Smooth muscle cell of the brain vasculature (primary cell): ENCODE data around the gene MARS1.

ENCODE experiments used
- DNase-seq: peaks from one replicate; pipeline ENCODE4 v3.0.0-alpha.2; 2012; ENCODE audit warnings: low read depth, low spot score

MARS1 gene

GRCh38 chr12:57456737-57457490 lies 31.0 kb upstream of the MARS1 start:
- DNase-seq = no peak

- no peak for DNase-seq
Observed at GRCh38 chr12:57458665-57459054, 29.2 kb upstream of the MARS1 start.

- peak; percentile 96 for DNase-seq
Observed at GRCh38 chr12:57459055-57459749, 28.7 kb upstream of the MARS1 start.

DNA sequence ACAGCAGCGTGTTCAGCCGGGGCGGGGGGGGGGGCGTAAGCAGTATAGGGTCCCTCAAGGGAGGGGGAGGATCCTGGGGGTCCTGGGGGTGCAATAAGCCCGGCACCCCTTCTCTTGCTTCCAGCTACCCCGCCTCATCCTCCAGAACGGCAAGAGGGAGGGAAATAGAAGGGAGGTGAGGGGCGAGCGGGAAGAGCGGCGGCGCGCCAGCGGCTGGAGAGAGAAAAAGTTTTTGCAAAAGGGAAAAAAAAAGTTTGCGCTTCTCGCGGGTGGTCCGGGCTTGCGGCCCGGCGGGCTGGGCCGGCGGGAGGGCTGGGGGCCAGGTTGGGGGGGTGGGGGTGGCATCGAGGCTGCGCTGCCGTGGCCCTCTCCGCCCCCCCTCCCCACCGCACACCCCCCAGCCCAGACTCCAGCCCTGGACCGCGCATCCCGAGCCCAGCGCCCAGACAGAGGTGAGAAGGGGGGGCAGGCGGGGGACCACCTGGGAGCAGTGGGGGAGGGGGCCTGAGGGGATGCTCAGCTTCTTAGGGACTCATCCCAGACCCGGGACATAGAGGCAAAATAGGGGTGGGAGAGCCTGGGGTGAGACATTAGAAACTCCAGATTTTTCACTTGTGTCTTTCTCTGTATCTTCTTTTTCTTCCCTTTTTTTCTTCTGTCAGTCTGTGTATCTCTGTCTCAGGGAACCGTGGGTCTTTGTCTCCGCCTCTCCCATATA lies 28.0 kb upstream of the MARS1 start, which contains the start of gene GLI1:
TSS of gene GLI1 (plus strand) at position 36 of the 718 bp plus-strand sequence. CDS start 3,907 bp downstream, outside the sequence.
- no peak for DNase-seq

- no peak for DNase-seq
Observed at GRCh38 chr12:57460468-57460784, 27.4 kb upstream of the MARS1 start.

DNA sequence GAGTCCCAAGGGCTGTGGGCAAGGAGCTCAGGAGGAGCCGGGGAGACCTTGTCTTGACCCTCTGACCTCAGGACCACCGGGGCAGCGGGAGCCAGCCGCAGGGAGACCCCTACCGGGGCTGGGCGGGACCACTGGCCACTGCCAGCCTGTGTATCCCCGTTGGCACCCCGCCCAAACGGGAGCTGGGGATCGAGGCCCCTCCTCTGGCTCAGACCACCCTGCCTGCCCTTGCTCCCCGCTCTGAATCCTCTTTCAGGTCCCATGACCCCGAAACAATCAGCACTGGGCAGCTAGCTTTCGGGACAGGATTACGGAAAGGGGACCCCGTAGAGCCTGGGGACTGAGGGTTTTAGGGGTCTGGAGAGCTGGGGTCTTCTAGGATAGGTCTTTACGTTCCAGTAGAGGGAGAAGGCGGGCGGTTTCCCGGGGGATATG lies 27.0 kb upstream of the MARS1 start:
- DNase-seq = no peak

GRCh38 chr12:57461276-57461916 lies 26.5 kb upstream of the MARS1 start:
- no peak for DNase-seq

DNA sequence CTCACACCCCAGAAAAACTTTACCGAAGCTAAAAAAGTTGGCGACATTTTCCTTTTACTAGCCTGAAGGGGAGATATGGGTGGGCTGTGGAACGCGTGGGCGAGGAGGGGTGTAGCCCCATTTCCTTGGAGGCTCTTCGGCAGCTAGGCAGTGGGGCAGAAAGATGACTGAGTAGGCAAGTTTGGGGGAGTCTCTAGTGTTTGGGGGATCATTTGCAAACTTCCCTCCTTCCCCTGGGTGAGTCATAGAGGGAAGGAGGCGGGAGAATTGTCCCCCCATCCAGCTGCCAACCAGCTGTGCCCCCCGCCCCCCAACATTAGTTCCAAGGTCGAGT lies 26.0 kb upstream of the MARS1 start:
- DNase-seq = no peak

GRCh38 chr12:57462251-57462911 lies 25.5 kb upstream of the MARS1 start:
- DNase-seq = peak; percentile 65

- DNase-seq = no peak
Observed at GRCh38 chr12:57462912-57463253, 25.0 kb upstream of the MARS1 start.

DNA sequence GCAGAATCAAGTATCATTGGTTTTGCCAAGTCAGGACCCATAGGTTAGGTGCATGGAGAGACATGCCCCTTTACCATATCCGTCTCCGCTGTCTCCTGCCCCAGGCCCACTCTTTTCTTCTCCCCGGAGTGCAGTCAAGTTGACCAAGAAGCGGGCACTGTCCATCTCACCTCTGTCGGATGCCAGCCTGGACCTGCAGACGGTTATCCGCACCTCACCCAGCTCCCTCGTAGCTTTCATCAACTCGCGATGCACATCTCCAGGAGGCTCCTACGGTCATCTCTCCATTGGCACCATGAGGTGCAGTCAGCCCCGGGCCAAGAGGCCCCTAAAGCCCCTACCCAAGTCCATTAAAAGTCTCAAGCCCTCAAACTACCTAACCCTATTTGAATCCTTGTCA lies 23.3 kb upstream of the MARS1 start:
- no peak for DNase-seq

- DNase-seq = no peak
Observed at GRCh38 chr12:57465030-57465746, 22.7 kb upstream of the MARS1 start.

DNA sequence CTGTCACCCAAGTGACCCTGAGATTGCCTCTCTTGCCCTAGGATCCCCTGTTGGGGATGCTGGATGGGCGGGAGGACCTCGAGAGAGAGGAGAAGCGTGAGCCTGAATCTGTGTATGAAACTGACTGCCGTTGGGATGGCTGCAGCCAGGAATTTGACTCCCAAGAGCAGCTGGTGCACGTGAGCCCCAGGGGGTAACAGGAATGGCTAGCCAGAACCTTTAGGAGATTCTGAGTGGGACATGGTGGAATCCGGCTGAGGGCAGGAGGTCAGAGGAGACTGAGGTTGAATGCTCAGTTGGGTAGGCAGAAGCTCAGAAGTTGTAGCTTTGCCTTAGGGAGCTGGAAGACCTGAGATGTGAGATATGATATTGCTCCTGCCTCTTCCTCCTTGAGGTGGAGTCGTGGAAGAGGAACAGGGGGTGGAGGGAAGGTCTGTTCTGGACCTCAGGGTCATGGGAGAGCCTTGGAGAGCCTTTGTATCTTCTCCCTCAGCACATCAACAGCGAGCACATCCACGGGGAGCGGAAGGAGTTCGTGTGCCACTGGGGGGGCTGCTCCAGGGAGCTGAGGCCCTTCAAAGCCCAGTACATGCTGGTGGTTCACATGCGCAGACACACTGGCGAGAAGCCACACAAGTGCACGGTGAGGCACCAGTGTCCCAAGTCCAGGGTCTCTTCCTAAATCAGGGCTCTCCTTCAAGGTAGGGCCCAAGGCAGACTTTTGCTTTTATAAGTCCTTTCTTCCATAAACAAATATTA lies 21.9 kb upstream of the MARS1 start:
- DNase-seq = no peak

DNA sequence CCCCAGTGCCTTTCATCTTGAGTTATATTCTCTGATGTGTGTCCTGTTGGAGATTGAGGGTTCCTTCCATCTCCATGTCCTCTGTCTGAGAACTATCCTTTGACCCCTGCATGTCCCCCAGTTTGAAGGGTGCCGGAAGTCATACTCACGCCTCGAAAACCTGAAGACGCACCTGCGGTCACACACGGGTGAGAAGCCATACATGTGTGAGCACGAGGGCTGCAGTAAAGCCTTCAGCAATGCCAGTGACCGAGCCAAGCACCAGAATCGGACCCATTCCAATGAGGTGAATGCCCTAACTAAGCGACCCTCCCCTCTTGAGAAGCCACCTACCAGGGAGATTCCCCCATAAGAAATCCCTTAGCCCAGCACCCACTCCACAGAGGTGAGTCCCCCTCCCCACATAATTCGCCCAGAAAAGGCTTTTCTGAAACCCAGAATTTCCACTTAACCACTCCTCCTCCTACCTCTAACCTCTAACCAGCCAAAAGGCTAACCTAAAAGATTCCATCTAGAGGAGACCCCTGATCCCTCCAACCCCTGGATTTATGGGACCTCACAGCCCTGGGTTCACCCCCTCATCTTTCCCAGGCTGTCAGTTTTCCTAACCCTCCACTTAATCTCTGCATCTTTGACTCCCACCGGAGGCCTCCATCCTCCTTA lies 20.5 kb upstream of the MARS1 start:
- DNase-seq = no peak

DNA sequence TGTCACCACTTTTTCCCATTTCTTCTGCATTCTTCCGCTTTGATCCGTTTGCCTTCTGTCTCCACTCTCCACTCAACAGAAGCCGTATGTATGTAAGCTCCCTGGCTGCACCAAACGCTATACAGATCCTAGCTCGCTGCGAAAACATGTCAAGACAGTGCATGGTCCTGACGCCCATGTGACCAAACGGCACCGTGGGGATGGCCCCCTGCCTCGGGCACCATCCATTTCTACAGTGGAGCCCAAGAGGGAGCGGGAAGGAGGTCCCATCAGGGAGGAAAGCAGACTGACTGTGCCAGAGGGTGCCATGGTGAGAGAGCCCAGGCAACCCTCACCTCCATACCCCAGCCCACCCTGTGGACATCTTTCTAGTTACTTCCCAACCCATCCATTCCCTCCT lies 20.0 kb upstream of the MARS1 start:
- DNase-seq = no peak

- no peak for DNase-seq
Observed at GRCh38 chr12:57469296-57470164, 18.3 kb upstream of the MARS1 start.

- no peak for DNase-seq
Observed at GRCh38 chr12:57470286-57470969, 17.4 kb upstream of the MARS1 start.

DNA sequence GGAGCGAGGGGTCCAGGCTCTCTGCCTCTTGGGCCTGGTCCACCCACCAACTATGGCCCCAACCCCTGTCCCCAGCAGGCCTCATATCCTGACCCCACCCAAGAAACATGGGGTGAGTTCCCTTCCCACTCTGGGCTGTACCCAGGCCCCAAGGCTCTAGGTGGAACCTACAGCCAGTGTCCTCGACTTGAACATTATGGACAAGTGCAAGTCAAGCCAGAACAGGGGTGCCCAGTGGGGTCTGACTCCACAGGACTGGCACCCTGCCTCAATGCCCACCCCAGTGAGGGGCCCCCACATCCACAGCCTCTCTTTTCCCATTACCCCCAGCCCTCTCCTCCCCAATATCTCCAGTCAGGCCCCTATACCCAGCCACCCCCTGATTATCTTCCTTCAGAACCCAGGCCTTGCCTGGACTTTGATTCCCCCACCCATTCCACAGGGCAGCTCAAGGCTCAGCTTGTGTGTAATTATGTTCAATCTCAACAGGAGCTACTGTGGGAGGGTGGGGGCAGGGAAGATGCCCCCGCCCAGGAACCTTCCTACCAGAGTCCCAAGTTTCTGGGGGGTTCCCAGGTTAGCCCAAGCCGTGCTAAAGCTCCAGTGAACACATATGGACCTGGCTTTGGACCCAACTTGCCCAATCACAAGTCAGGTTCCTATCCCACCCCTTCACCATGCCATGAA lies 16.8 kb upstream of the MARS1 start:
- no peak for DNase-seq
